ENCODE data around the gene RASSF10. TPM values are rescaled to one million over a fixed set of nuclear protein-coding genes. Genes with fewer than 3 reads are reported as not detected.

The RASSF10 gene
- total RNA-seq, 4 donors from 2014 or later = 0.60 TPM; not detected in 3

DNA sequence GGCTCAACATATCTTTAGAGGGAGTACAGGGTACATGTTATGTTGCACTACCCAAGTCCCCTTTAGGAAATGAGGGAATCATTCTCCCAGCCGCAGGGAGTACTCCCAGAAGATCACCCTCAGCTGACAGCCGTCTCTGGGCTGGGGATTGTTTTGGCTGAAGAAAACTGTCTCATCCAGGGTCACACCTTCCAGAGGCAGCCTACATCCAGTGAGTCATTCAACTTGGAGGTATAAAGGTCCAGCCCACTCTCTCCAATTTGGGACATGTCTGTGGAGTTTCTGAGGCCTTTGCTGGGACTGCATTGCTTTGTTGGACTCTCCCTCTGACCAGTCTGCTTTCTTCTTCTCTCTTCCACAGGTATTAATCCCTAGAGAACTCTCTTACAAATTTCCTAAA, 42.1 kb downstream of the RASSF10 start:
- Histone ChIP-seq H3K36me3 (no peaks in the 10 kb centered on the region), H3K4me3 (no peak overlapping the region), H3K27me3 (no peaks in the 10 kb centered on the region), H3K9me3 (no peaks in the 10 kb centered on the region), H3K4me1 (no peaks in the 10 kb centered on the region), H3K27ac (no peak overlapping the region)
- DNase-seq (ENCODE audit: low spot score in 2 of 2) = no peak
- TF ChIP-seq EP300 (IDR thresholded peaks at IDR 0.05) = no peak
- TF ChIP-seq POLR2A (IDR thresholded peaks at IDR 0.05) = no peak
- TF ChIP-seq CTCF (IDR thresholded peaks at IDR 0.05) = no peak
- WGBS, 2 donors = 62 to 70% methylated on average over 2 of the region's 2 CpGs

- WGBS, 2 donors = 80 to 83% methylated on average over 5 of the region's 5 CpGs
Observed at GRCh38 chr11:13052130-13052571, 43.0 kb downstream of the RASSF10 start.

GRCh38 chr11:13053255-13053917, 44.3 kb downstream of the RASSF10 start:
- Histone ChIP-seq H3K36me3 (no peaks in the 10 kb centered on the region), H3K27ac (no peak overlapping the region), H3K9me3 (no peaks in the 10 kb centered on the region), H3K27me3 (no peaks in the 10 kb centered on the region), H3K4me3 (no peak overlapping the region), H3K4me1 (no peaks in the 10 kb centered on the region)
- TF ChIP-seq EP300 (IDR thresholded peaks at IDR 0.05) (no peak), POLR2A (IDR thresholded peaks at IDR 0.05) (no peak), CTCF (IDR thresholded peaks at IDR 0.05) (no peak)
- no peak for DNase-seq (ENCODE audit: low spot score in 2 of 2)
- WGBS, 2 donors = 85 to 86% methylated on average over 6 of the region's 6 CpGs

More at GRCh38 chr11:13052130-13052571, 43.0 kb downstream of the RASSF10 start:
- Histone ChIP-seq H3K9me3 (no peaks in the 10 kb centered on the region), H3K27ac (no peak overlapping the region), H3K4me1 (no peaks in the 10 kb centered on the region), H3K36me3 (no peaks in the 10 kb centered on the region), H3K4me3 (no peak overlapping the region), H3K27me3 (no peaks in the 10 kb centered on the region)
- no peak for DNase-seq (ENCODE audit: low spot score in 2 of 2)
- TF ChIP-seq EP300 (IDR thresholded peaks at IDR 0.05) (no peak), CTCF (IDR thresholded peaks at IDR 0.05) (no peak), POLR2A (IDR thresholded peaks at IDR 0.05) (no peak)

DNA sequence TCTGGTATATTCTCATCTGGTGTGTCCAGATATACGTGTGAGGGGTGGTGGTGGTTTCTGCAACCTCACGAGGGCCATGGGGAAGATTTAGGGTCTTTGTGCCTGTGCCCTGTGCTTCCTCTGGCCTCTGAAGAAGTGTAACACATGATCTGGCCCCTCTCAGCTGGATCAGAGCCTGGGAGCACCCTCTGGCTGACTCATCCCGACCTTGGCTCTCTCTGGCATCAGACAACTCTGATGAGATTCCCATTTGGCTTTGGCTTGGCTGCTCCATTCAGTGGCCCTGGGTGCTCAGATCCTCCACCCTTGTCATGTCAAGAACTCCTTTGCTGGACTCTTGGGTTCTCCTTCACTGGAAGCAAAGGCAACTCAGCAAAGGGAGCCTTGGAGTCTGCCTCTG, 45.2 kb downstream of the RASSF10 start:
- no peak for DNase-seq (ENCODE audit: low spot score in 2 of 2)
- H3K9me3 ChIP-seq = no peaks in the 10 kb centered on the region
- no peaks in the 10 kb centered on the region for H3K36me3 ChIP-seq
- H3K4me1 ChIP-seq = no peaks in the 10 kb centered on the region
- no peak overlapping the region for H3K4me3 ChIP-seq
- 78 to 82% methylated on average over 3 of the region's 3 CpGs for WGBS, 2 donors
- H3K27me3 ChIP-seq = no peaks in the 10 kb centered on the region
- no peak overlapping the region for H3K27ac ChIP-seq
- TF ChIP-seq CTCF (IDR thresholded peaks at IDR 0.05) (no peak), POLR2A (IDR thresholded peaks at IDR 0.05) (no peak), EP300 (IDR thresholded peaks at IDR 0.05) (no peak)

- TF ChIP-seq POLR2A (IDR thresholded peaks at IDR 0.05) (no peak), EP300 (IDR thresholded peaks at IDR 0.05) (no peak)
- Histone ChIP-seq H3K4me1 (no peaks in the 10 kb centered on the region), H3K9me3 (no peaks in the 10 kb centered on the region), H3K4me3 (no peak overlapping the region), H3K27me3 (no peaks in the 10 kb centered on the region), H3K27ac (no peak overlapping the region), H3K36me3 (no peaks in the 10 kb centered on the region)
- no peak for DNase-seq (ENCODE audit: low spot score in 2 of 2)
- WGBS, 2 donors = 72 to 73% methylated on average over 2 of the region's 2 CpGs
Observed at GRCh38 chr11:13055200-13055599, 46.1 kb downstream of the RASSF10 start.
